ENCODE results near the gene CRYBB2.
"Not testable (repeated sequence)": the region's sequence is repeated elsewhere in the genome, so short reads cannot be mapped to it uniquely, and the experiment has no call there.

DNA sequence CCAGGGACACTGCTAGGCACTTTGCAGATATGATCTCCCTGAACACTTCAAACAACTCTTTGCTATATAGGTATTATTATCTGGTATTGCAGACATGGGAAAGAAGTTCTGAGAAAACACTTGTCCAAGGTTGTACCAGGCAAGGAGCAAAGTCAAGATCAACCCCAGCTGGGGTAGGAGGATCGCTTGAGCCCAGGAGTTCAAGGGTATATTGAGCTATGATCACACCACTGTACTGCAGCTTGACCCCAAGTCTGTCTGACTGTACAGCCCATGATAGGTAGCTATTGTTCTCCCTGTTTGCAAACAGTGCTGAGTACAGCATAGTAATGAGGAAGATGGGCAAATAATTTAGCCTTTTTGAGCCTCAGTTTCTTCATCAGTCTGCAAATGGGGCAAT is 35.7 kb downstream of the CRYBB2 start:
- TF ChIP-seq, protein P1, sequence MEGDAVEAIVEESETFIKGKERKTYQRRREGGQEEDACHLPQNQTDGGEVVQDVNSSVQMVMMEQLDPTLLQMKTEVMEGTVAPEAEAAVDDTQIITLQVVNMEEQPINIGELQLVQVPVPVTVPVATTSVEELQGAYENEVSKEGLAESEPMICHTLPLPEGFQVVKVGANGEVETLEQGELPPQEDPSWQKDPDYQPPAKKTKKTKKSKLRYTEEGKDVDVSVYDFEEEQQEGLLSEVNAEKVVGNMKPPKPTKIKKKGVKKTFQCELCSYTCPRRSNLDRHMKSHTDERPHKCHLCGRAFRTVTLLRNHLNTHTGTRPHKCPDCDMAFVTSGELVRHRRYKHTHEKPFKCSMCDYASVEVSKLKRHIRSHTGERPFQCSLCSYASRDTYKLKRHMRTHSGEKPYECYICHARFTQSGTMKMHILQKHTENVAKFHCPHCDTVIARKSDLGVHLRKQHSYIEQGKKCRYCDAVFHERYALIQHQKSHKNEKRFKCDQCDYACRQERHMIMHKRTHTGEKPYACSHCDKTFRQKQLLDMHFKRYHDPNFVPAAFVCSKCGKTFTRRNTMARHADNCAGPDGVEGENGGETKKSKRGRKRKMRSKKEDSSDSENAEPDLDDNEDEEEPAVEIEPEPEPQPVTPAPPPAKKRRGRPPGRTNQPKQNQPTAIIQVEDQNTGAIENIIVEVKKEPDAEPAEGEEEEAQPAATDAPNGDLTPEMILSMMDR (conservative IDR thresholded peaks at IDR 0.05; ENCODE audit: low read depth, low read length): not testable (repeated sequence)
- not testable (repeated sequence) for TF ChIP-seq EZH2 (IDR thresholded peaks at IDR 0.05; ENCODE audit: borderline replicate concordance, low read depth, low read length, poor library complexity, severe bottlenecking)

Measured in A673 (cell line).